HepG2 (cell line): ENCODE data around the gene HK2. TPM values are rescaled to one million over a fixed set of nuclear protein-coding genes. Genes with fewer than 3 reads are reported as not detected.

Source experiments
- CENPX ChIP-seq: sonication (generic); formaldehyde crosslinking; IDR thresholded peaks from 2 replicates; pipeline ENCODE4 v1.9.0; 2021; ENCODE audit warnings: mild to moderate bottlenecking, missing genetic modification reagents, moderate library complexity
- HCFC1 ChIP-seq: fragments of 150-350 bp; IDR thresholded peaks from 2 replicates; pipeline ENCODE4 v1.6.1; 2014; ENCODE audit warnings: low read depth, low read length
- HOXA3 ChIP-seq: sonication (generic); formaldehyde crosslinking; IDR thresholded peaks from 2 replicates; pipeline ENCODE4 v1.5.0; 2020; ENCODE audit warnings: missing genetic modification reagents
- NR2C2 ChIP-seq: sonication (generic); formaldehyde crosslinking; IDR thresholded peaks from 2 replicates; pipeline ENCODE4 v1.4.0; 2020; ENCODE audit warnings: missing genetic modification reagents, mild to moderate bottlenecking, moderate library complexity, borderline replicate concordance
- STAG1 ChIP-seq: sonication (generic); formaldehyde crosslinking; IDR thresholded peaks from 2 replicates; pipeline ENCODE4 v1.4.0; 2020; ENCODE audit warnings: missing genetic modification reagents
- THYN1 ChIP-seq: sonication (generic); formaldehyde crosslinking; IDR thresholded peaks from 2 replicates; pipeline ENCODE4 v1.8.1; 2023; ENCODE audit warnings: low read depth, mild to moderate bottlenecking, moderate library complexity, missing genetic modification reagents, borderline replicate concordance
- ZFP82 ChIP-seq: sonication (generic); formaldehyde crosslinking; IDR thresholded peaks from 2 replicates; pipeline ENCODE4 v1.5.1; 2020; ENCODE audit warnings: mild to moderate bottlenecking, missing genetic modification reagents, borderline replicate concordance
- ZMYM3 ChIP-seq: sonication (generic); formaldehyde crosslinking; IDR thresholded peaks from 2 replicates; pipeline ENCODE4 v1.5.1; 2020; ENCODE audit warnings: mild to moderate bottlenecking, missing genetic modification reagents
- ZNF460 ChIP-seq: sonication (generic); formaldehyde crosslinking; IDR thresholded peaks from 2 replicates; pipeline ENCODE4 v1.5.1; 2020; ENCODE audit warnings: missing genetic modification reagents, mild to moderate bottlenecking, borderline replicate concordance
- ZNF543 ChIP-seq: sonication (generic); formaldehyde crosslinking; IDR thresholded peaks from 2 replicates; pipeline ENCODE4 v1.4.0; 2020; ENCODE audit warnings: mild to moderate bottlenecking, missing genetic modification reagents
- ZNF598 ChIP-seq: sonication (generic); formaldehyde crosslinking; IDR thresholded peaks from 2 replicates; pipeline ENCODE4 v1.5.1; 2020; ENCODE audit warnings: mild to moderate bottlenecking, missing genetic modification reagents, borderline replicate concordance
- ZNF841 ChIP-seq: sonication (generic); formaldehyde crosslinking; IDR thresholded peaks from 2 replicates; pipeline ENCODE4 v1.8.1; 2023; ENCODE audit warnings: missing genetic modification reagents, borderline replicate concordance
- polyA plus RNA-seq, 8 experiments: library from polyadenylated mRNA; depleted of rRNA in 3 of 8; stranded (reverse) in 7 of 8; unstranded in 1 of 8; fragments of >200 nt; fragmentation: Illumina TruSeq in 4 of 8; extraction: Trizol in 4 of 8; gene quantifications; 2 replicates each; pipeline versions ENCODE4 v1.2.1 to v1.2.3, GENCODE V29; 2011 to 2016; ENCODE audit warnings: low read depth in 4 of 8, missing spikeins in 1 of 8, mixed read lengths in 1 of 8; ENCODE audit not compliant: insufficient read depth in 1 of 8
- total RNA-seq, 5 experiments: library from RNA; depleted of rRNA; stranded (reverse); fragments of >200 nt; fragmentation: Illumina TruSeq; extraction: Trizol; gene quantifications; 2 replicates each; pipeline ENCODE4 v1.2.3, GENCODE V29; 2016; ENCODE audit warnings: low read depth in 1 of 5
- TF ChIP-seq, protein P1 (sequence below): sonication (generic); formaldehyde crosslinking; IDR thresholded peaks from 2 replicates; pipeline ENCODE4 v1.5.1; 2020; ENCODE audit warnings: mild to moderate bottlenecking, missing genetic modification reagents, moderate library complexity
- TF ChIP-seq, protein P2 (sequence below): sonication (generic); formaldehyde crosslinking; IDR thresholded peaks from 2 replicates; pipeline ENCODE4 v1.4.0; 2020; ENCODE audit warnings: missing genetic modification reagents, borderline replicate concordance
- TF ChIP-seq, protein P3 (sequence below): sonication (generic); formaldehyde crosslinking; IDR thresholded peaks from 2 replicates; pipeline ENCODE4 v1.4.0; 2020; ENCODE audit warnings: missing genetic modification reagents
- TF ChIP-seq, protein P4 (sequence below): IDR thresholded peaks from 2 replicates; pipeline ENCODE4 v1.6.1; 2016; ENCODE audit warnings: missing compliant biosample characterization, missing genetic modification reagents, borderline replicate concordance
- TF ChIP-seq, protein P5 (sequence below): sonication (generic); formaldehyde crosslinking; conservative IDR thresholded peaks from 2 replicates; pipeline ENCODE4 v1.4.0; 2020; ENCODE audit warnings: missing genetic modification reagents

The HK2 gene
- total and polyA plus RNA-seq, 2 of the 13 experiments (the other 11 are each of a cell fraction or from before 2014, with no cell fraction given) = 13.2 to 101 TPM

DNA sequence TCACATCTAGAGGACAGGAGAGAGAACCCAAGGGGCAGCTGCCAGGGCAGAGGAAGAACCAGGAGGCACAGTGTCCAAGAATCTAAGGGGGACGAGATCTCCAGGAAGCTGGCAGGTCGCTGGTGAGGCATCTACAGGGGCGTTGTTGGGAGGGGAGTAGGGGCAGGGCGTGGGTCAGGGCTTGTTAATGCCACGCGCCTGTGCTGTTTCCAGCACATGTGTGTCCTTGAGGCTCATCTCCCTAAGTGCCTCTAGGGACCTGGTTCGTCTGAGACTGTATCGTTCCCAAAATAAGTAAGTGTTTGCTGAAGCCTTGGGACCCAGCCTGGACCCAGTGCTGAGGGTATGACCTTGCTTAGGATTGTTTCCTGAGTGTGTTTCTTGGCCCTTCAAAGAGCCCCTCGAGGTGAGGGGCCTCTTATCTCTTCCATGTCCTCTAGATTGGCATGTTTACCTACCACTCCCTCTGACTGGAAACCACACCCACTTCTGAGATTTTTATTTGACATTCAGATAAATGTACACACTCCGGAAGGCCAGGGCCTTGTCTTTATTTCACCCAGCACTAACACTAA lies 22.2 kb downstream of the HK2 start (continued):
- TF ChIP-seq HCFC1 (no peak), HOXA3 (CRISPR knock-in tag) (peak; percentile 78), STAG1 (CRISPR knock-in tag) (0 out of 2 replicates have a peak, but pooled peaks have one; percentile 3), ZMYM3 (CRISPR knock-in tag) (no peak), ZNF841 (CRISPR knock-in tag) (no peak), ZFP82 (no peak), ZNF543 (CRISPR knock-in tag) (no peak), ZNF460 (CRISPR knock-in tag) (no peak), THYN1 (CRISPR knock-in tag) (no peak), CENPX (CRISPR knock-in tag) (no peak), ZNF598 (CRISPR knock-in tag) (0 out of 2 replicates have a peak, but pooled peaks have one; percentile 58), NR2C2 (CRISPR knock-in tag) (no peak)
- TF ChIP-seq, protein P1, sequence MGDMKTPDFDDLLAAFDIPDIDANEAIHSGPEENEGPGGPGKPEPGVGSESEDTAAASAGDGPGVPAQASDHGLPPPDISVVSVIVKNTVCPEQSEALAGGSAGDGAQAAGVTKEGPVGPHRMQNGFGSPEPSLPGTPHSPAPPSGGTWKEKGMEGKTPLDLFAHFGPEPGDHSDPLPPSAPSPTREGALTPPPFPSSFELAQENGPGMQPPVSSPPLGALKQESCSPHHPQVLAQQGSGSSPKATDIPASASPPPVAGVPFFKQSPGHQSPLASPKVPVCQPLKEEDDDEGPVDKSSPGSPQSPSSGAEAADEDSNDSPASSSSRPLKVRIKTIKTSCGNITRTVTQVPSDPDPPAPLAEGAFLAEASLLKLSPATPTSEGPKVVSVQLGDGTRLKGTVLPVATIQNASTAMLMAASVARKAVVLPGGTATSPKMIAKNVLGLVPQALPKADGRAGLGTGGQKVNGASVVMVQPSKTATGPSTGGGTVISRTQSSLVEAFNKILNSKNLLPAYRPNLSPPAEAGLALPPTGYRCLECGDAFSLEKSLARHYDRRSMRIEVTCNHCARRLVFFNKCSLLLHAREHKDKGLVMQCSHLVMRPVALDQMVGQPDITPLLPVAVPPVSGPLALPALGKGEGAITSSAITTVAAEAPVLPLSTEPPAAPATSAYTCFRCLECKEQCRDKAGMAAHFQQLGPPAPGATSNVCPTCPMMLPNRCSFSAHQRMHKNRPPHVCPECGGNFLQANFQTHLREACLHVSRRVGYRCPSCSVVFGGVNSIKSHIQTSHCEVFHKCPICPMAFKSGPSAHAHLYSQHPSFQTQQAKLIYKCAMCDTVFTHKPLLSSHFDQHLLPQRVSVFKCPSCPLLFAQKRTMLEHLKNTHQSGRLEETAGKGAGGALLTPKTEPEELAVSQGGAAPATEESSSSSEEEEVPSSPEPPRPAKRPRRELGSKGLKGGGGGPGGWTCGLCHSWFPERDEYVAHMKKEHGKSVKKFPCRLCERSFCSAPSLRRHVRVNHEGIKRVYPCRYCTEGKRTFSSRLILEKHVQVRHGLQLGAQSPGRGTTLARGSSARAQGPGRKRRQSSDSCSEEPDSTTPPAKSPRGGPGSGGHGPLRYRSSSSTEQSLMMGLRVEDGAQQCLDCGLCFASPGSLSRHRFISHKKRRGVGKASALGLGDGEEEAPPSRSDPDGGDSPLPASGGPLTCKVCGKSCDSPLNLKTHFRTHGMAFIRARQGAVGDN (CRISPR knock-in tag) = peak; percentile 97
- TF ChIP-seq, protein P2, sequence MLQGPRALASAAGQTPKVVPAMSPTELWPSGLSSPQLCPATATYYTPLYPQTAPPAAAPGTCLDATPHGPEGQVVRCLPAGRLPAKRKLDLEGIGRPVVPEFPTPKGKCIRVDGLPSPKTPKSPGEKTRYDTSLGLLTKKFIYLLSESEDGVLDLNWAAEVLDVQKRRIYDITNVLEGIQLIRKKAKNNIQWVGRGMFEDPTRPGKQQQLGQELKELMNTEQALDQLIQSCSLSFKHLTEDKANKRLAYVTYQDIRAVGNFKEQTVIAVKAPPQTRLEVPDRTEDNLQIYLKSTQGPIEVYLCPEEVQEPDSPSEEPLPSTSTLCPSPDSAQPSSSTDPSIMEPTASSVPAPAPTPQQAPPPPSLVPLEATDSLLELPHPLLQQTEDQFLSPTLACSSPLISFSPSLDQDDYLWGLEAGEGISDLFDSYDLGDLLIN (CRISPR knock-in tag) = no peak
- TF ChIP-seq, protein P3, sequence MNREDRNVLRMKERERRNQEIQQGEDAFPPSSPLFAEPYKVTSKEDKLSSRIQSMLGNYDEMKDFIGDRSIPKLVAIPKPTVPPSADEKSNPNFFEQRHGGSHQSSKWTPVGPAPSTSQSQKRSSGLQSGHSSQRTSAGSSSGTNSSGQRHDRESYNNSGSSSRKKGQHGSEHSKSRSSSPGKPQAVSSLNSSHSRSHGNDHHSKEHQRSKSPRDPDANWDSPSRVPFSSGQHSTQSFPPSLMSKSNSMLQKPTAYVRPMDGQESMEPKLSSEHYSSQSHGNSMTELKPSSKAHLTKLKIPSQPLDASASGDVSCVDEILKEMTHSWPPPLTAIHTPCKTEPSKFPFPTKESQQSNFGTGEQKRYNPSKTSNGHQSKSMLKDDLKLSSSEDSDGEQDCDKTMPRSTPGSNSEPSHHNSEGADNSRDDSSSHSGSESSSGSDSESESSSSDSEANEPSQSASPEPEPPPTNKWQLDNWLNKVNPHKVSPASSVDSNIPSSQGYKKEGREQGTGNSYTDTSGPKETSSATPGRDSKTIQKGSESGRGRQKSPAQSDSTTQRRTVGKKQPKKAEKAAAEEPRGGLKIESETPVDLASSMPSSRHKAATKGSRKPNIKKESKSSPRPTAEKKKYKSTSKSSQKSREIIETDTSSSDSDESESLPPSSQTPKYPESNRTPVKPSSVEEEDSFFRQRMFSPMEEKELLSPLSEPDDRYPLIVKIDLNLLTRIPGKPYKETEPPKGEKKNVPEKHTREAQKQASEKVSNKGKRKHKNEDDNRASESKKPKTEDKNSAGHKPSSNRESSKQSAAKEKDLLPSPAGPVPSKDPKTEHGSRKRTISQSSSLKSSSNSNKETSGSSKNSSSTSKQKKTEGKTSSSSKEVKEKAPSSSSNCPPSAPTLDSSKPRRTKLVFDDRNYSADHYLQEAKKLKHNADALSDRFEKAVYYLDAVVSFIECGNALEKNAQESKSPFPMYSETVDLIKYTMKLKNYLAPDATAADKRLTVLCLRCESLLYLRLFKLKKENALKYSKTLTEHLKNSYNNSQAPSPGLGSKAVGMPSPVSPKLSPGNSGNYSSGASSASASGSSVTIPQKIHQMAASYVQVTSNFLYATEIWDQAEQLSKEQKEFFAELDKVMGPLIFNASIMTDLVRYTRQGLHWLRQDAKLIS (CRISPR knock-in tag) = no peak
- TF ChIP-seq, protein P4, sequence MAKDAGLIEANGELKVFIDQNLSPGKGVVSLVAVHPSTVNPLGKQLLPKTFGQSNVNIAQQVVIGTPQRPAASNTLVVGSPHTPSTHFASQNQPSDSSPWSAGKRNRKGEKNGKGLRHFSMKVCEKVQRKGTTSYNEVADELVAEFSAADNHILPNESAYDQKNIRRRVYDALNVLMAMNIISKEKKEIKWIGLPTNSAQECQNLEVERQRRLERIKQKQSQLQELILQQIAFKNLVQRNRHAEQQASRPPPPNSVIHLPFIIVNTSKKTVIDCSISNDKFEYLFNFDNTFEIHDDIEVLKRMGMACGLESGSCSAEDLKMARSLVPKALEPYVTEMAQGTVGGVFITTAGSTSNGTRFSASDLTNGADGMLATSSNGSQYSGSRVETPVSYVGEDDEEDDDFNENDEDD (CRISPR knock-in tag) = peak; percentile 46; the same call in 1 of the 2 replicates
- TF ChIP-seq, protein P5, sequence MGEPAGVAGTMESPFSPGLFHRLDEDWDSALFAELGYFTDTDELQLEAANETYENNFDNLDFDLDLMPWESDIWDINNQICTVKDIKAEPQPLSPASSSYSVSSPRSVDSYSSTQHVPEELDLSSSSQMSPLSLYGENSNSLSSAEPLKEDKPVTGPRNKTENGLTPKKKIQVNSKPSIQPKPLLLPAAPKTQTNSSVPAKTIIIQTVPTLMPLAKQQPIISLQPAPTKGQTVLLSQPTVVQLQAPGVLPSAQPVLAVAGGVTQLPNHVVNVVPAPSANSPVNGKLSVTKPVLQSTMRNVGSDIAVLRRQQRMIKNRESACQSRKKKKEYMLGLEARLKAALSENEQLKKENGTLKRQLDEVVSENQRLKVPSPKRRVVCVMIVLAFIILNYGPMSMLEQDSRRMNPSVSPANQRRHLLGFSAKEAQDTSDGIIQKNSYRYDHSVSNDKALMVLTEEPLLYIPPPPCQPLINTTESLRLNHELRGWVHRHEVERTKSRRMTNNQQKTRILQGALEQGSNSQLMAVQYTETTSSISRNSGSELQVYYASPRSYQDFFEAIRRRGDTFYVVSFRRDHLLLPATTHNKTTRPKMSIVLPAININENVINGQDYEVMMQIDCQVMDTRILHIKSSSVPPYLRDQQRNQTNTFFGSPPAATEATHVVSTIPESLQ (CRISPR knock-in tag) = no peak
